ENCODE data around the gene CDH22.

CDH22 gene

GRCh38 chr20:46212252-46212651 is 96.0 kb downstream of the CDH22 start:
- DNase-seq, result no peak

DNA sequence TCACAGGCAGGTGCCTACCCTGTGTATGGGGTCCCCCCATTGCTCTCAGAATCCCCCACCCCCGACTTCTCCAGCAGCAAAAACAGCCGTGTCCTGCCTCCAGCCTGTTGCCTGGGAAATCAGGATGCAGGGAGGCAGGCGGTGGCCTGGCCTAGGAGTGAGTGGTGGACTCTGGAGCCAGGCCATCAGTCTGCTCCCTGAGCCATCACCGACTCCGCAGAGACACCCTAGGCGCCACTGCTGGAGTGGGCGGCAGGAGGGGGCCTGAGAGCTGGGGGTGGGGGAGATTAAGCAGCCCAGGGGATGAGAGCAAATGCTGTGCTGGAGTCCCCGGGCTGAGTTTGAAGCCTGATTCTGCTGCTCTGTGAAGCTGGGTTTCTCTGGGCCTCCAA is 97.0 kb downstream of the CDH22 start:
- no peak for DNase-seq

- DNase-seq, result no peak
These were observed 97.5 kb downstream of the CDH22 start for GRCh38 chr20:46210672-46211330.

DNA sequence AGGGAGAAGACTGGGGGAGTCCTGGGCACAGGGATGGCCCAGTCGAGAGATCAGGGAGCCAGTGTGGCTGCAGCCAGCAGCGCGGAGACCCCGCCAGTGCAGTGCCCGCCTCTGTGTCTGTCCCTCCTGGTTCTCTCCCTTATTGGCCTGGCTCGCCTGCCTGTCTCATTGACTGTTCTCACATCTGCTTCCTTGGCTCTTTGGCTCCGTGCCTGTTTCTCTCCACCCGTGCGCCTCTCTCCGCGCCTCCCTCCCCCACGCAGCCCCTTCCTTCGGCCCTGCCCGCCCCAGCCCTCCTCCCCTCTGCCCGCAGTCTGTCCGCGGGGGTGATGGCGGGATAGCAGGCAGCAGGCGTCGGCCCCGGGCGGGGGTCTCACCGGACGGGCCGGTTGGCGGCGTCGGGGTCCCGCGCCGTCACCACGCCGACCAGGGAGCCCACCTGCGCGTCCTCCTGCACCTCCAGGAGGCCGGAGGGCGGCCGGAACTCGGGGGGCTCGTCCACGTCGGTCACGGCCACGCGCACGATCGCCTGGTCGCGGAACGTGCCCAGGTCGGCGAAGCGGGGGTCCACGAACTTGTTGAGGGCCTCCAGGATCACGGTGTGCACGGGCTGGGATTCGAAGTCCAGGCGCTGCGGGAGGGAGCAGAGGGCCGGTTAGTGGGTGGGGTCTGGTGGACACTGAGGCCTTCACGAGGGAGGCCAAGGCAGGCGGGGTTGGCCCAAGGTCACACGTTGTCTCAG is 98.2 kb downstream of the CDH22 start:
- no peak for DNase-seq

GRCh38 chr20:46207793-46208192 is 100.5 kb downstream of the CDH22 start:
- DNase-seq, result no peak

DNA sequence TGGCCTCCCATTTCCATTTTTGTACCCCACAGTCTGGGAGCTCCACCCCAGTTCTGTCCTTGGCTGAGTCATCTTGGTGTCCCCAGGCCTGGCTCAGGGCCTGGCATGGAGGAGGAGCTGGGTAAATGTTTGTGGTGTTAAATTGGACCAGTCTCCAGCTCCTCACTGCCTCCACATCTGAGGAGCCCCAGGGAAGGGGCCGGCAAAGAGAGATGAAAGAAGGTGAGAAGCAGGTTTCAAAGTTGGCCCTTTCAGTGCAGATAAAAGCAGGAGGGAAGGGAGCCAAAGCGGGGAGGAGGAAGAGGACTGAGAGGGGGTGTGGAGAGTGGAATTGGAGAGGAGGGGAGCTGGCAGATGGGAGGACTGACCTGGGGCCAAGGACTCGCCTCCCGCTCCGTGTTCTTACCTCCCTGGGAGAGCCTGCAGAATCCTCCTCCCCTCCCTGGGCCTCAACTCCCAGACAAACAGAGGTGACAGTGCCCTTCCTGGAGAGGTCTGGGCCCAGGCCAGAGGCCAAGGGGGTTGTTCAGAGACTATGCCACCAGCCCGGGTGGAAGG is 101.2 kb downstream of the CDH22 start:
- DNase-seq, result no peak

GRCh38 chr20:46206025-46206424 is 102.3 kb downstream of the CDH22 start:
- DNase-seq, result peak; percentile 92 to 94

DNA sequence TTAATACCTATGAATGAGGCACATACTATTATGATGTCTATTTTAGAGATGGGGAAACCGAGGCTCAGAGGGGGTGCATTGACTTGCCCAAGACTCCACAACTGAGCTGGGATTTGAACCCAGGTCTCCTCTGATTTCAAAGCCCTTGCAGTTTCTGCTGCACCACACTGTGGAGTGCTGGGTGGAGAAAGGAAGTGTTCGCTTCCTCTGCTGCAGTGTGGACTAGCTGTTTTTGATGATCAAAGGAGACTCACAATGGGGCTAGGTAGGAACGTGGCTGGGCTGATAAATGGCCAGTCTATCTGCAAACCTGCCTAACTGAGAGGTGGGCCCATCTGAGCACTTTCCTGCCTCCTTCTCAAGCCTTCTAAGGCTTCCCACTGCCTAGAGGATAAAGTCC is 102.9 kb downstream of the CDH22 start:
- no peak for DNase-seq

DNA sequence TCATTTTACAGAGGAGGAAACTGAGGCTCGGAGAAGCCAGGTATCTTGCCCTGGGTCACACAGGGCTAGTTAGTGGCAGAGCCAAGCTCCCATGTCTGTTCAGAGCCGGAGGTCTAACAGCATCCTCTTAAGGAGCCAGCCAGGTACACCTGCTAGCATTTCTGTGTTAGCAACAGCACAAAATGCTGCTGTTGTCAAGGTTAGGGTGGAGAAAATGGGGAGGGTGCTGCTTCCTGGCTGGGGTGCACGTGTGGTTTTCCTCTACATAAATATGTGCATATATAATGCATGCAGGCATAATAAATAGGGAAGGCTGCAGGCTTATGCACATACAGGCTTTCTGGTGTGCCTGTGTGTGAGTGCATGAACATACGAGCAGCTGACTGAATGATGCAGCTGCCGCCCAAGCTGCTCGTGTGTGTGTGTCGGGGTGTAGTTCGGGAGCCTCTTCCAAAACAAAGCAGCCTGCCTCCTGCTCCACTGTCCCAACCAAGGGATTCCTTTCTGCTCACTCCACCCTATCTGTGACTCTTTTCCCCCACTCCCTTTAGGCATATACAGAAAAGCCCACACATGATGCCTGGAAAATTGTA is 103.6 kb downstream of the CDH22 start:
- DNase-seq, result no peak

- DNase-seq, result no peak
These were observed 104.8 kb downstream of the CDH22 start for GRCh38 chr20:46203510-46203837.

- no peak for DNase-seq
These were observed 105.4 kb downstream of the CDH22 start for GRCh38 chr20:46202766-46203509.

- no peak for DNase-seq
These were observed 107.4 kb downstream of the CDH22 start for GRCh38 chr20:46200582-46201570.

DNA sequence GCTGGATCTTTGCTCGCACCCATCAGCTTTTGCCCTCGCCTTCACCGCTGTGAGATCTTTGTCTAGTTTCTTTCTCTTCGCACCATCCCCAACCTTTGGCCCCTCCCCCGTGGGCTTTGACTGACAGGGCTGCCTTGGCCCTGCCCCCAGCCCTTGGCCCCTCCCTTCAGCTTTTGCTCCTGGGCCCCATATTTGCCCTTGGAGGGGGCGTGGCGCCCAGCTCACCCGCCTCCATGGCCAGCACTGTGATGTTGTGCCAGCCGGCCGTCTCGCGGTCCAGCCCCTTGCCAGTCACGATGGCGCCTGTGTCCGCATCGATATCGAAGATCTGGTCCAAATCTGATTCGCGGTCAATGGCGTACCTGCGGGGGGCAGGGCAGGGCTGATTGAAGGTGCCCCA is 109.1 kb downstream of the CDH22 start:
- DNase-seq, result peak in 1 of 2 donors; percentile 45

GRCh38 chr20:46196990-46197389 is 111.3 kb downstream of the CDH22 start:
- DNase-seq, result no peak

DNA sequence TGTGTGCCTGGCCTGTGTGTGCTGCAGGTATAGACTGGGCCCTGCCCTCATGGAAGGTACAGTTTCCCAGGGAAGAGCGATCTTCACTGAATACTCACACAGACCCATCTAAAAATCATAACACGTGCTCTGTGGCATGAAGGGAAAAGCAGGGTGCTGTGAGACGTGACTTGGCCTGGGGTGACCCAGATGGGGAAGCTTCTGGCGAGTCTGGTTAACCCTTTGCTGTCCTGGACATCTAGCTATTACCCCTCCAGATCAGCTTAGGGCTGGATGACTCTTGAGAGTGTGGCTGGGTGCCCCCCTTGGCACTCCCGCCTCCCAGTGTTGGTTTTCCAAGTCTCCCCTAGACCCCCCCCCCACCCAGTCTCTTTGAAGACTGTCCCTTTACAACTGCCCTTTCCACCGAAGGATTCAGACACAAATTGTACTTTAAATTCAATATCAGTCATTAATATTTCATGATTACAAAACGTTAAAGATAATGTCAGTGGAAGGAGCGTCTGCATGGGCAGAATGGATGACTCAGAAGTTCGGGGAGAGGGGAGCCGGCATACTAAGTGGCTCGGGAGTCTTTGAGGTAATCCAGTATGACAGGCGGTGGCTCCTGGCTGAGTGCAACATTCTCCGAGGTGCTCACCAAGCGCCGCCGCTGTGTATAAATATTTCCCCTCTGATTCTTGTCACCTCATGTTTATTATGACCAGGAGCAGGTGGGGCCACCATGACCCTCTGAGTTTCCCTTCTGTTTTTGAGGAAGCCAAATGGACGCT is 112.8 kb downstream of the CDH22 start:
- DNase-seq, result no peak

DNA sequence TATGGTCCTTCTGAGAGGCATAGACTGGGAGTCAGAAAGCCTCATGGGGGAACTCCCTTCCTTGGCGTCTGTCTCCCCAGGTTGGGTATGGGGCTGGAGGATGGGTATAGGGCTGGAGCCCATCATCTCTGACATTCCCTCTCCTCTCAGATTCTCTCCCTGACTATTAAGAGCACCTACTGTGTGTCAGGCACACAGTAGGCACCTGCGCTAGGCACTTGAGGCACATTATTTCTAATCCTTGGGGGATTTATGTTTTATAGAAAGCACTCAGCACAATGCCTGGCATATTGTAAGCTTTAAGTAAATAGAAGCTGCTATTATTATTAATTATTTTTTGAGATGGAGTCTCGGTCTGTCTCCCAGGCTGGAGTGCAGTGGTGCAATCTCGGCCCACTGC is 113.9 kb downstream of the CDH22 start:
- no peak for DNase-seq

- DNase-seq, result no peak
These were observed 115.8 kb downstream of the CDH22 start for GRCh38 chr20:46192376-46192944.

DNA sequence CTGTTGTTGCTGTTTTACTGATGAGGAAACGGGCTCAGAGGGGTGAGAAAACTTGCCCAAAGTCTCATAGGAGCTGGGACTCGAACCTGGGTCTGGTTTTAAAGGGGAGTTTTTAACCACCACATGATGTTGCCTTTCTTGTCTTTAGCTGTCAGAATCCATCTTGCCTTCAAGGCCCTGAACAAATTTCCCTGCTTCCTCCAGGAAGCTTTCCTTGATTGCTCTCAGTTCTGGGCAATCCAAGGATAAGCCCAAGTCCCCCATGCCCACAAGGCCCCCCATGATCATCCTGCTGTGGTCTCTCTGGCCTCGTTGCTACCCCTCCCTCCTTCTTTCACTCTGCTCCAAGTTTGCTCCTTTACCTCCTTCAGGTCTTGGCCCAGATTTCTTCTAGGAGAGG is 116.7 kb downstream of the CDH22 start:
- DNase-seq, result no peak

- DNase-seq, result no peak
These were observed 117.1 kb downstream of the CDH22 start for GRCh38 chr20:46191168-46191540.

DNA sequence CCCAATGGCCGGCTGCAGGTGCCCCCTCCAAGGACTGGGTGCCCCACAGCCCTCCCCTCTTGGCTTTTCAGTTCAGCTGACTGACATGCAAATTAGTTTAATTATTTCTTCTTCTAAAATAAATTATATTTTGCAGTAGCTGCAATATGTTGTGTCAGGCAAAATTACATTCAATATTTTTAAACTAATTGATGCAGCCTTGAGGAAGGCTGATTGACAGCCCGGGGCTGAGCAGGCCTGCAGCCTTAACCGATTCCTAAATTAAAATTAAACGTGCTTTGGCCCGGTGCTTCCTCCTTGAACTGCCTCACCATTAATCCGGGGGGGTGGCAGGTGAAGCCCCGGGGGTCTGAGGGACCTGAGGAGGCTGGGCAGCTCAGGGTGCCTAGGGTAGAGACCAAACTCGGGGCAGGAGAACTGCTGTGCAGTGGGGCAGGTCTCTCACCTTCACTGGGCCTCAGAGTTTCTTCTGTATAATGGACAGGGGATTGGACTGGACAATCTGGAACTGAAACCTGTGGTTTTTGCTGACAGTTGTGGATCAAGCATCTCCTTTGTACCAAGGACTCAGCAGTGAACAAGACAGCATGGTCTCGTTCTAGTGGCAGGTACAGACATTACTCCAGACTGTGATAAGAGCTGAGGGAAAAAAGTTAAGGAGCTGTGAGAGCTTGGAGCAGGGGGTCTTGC is 117.7 kb downstream of the CDH22 start:
- no peak for DNase-seq

All from inflammatory macrophage treated with lipopolysaccharide for 1 hour (primary cell).